K562 (cell line): Measurements from ENCODE around the gene GAB2. TPM values are rescaled to one million over a fixed set of nuclear protein-coding genes. Genes with fewer than 3 reads are reported as not detected.

Source experiments
- BACH1 ChIP-seq: fragments of 200-800 bp; sonication (Bioruptor generic); IDR thresholded peaks from 2 replicates; pipeline ENCODE4 v1.6.1; 2016; ENCODE audit warnings: missing genetic modification characterization, missing compliant biosample characterization
- CTBP1 ChIP-seq: fragments of 450-650 bp; IDR thresholded peaks from 2 replicates; pipeline ENCODE4 v1.6.1; 2016; ENCODE audit warnings: borderline replicate concordance
- FOSL1 ChIP-seq: fragments of 200-800 bp; sonication (Bioruptor generic); conservative IDR thresholded peaks from 2 replicates; pipeline ENCODE4 v1.6.1; 2016; ENCODE audit warnings: missing genetic modification characterization, missing compliant biosample characterization
- FOXM1 ChIP-seq, 2 experiments: fragments of 450-650 bp in 1 of 2; sonication (generic) in 1 of 2; formaldehyde crosslinking in 1 of 2; IDR thresholded peaks; 2 replicates each; pipeline versions ENCODE4 v1.6.1 to v1.9.0; 2017 to 2022; ENCODE audit warnings: low read depth in 2 of 2, mild to moderate bottlenecking in 2 of 2, missing genetic modification reagents in 1 of 2, moderate library complexity in 1 of 2
- HNRNPK ChIP-seq: fragments of 200-400 bp; formaldehyde crosslinking; IDR thresholded peaks from one replicate; pipeline ENCODE4 v1.6.1; 2018; ENCODE audit warnings: mild to moderate bottlenecking, low read depth, low read length; ENCODE audit not compliant: poor library complexity, severe bottlenecking
- IRF2 ChIP-seq: sonication (generic); formaldehyde crosslinking; IDR thresholded peaks from 2 replicates; pipeline ENCODE4 v1.8.1; 2022; ENCODE audit warnings: mild to moderate bottlenecking, missing genetic modification reagents
- KAT7 ChIP-seq: sonication (generic); formaldehyde crosslinking; IDR thresholded peaks from 2 replicates; pipeline ENCODE4 v1.8.0; 2022; ENCODE audit warnings: missing genetic modification reagents, mild to moderate bottlenecking, borderline replicate concordance
- L3MBTL2 ChIP-seq: fragments of 450-650 bp; IDR thresholded peaks from 2 replicates; pipeline ENCODE4 v1.6.1; 2016; ENCODE audit warnings: mild to moderate bottlenecking, moderate library complexity
- NR2C2 ChIP-seq, 2 experiments: fragments of 200-800 bp in 1 of 2; sonication (Bioruptor generic) in 1 of 2; sonication (generic) in 1 of 2; formaldehyde crosslinking in 1 of 2; IDR thresholded peaks; 2 replicates each; pipeline versions ENCODE4 v1.6.1 to v1.8.0; 2016 to 2022; ENCODE audit warnings: mild to moderate bottlenecking in 1 of 2, missing compliant biosample characterization in 1 of 2, missing genetic modification characterization in 1 of 2, missing genetic modification reagents in 1 of 2
- NR2F6 ChIP-seq: fragments of 450-650 bp; formaldehyde crosslinking; IDR thresholded peaks from 2 replicates; pipeline ENCODE4 v1.4.0; 2020; ENCODE audit warnings: mild to moderate bottlenecking
- NRF1 ChIP-seq, 2 experiments: fragments of 450-650 bp; IDR thresholded peaks in 1 of 2; conservative IDR thresholded peaks in 1 of 2; 2 replicates each; pipeline ENCODE4 v1.6.1; 2014; ENCODE audit warnings: mild to moderate bottlenecking in 2 of 2
- RBM17 ChIP-seq: fragments of 200-400 bp; formaldehyde crosslinking; IDR thresholded peaks from 2 replicates; pipeline ENCODE4 v1.6.1; 2017; ENCODE audit warnings: low read depth, mild to moderate bottlenecking, low read length, borderline replicate concordance
- SIRT6 ChIP-seq: IDR thresholded peaks from one replicate; pipeline ENCODE4 v1.6.1; 2012; ENCODE audit warnings: low read depth, mild to moderate bottlenecking, control low read depth, inconsistent platforms, low read length, moderate library complexity
- SMAD2 ChIP-seq: fragments of 150-350 bp; IDR thresholded peaks from 2 replicates; pipeline ENCODE4 v1.6.1; 2014; ENCODE audit warnings: low read depth, mild to moderate bottlenecking, low read length
- TAF15 ChIP-seq: fragments of 200-400 bp; formaldehyde crosslinking; IDR thresholded peaks from 2 replicates; pipeline ENCODE4 v1.6.1; 2017; ENCODE audit warnings: mild to moderate bottlenecking, low read depth, low read length, moderate library complexity
- TBP ChIP-seq: optimal IDR thresholded peaks from 2 replicates; pipeline ENCODE3; 2011; ENCODE audit warnings: low read depth, low read length, improper control_type of control experiment
- THRAP3 ChIP-seq: fragments of 450-650 bp; IDR thresholded peaks from 2 replicates; pipeline ENCODE4 v1.6.1; 2016; ENCODE audit warnings: mild to moderate bottlenecking, inconsistent platforms, borderline replicate concordance
- ZNF253 ChIP-seq: fragments of 250-450 bp; sonication (Bioruptor Pico); conservative IDR thresholded peaks from 2 replicates; pipeline ENCODE4 v1.6.1; 2021; ENCODE audit warnings: mild to moderate bottlenecking
- ZNF444 ChIP-seq: fragments of 250-450 bp; sonication (Bioruptor Pico); IDR thresholded peaks from 2 replicates; pipeline ENCODE4 v1.4.0; 2020; ENCODE audit warnings: mild to moderate bottlenecking, moderate library complexity
- ZNF717 ChIP-seq: fragments of 250-450 bp; sonication (Bioruptor Pico); IDR thresholded peaks from 2 replicates; pipeline ENCODE4 v1.5.0; 2021
- polyA plus RNA-seq, 8 experiments: library from polyadenylated mRNA; depleted of rRNA in 4 of 8; stranded (reverse) in 5 of 8; unstranded in 3 of 8; fragments of >200 nt; fragmentation: Nextera tagmentation in 2 of 8; fragmentation: Illumina TruSeq in 1 of 8; extraction: Ambion mirVana in 2 of 8; extraction: Trizol in 1 of 8; gene quantifications; 2 replicates each; pipeline versions ENCODE4 v1.2.1 to v1.2.3, GENCODE V29; 2011 to 2014; ENCODE audit warnings: inconsistent platforms in 1 of 8, missing spikeins in 1 of 8
- total RNA-seq, 7 experiments: library from RNA; depleted of rRNA in 6 of 7; stranded (reverse); fragments of >200 nt in 6 of 7; fragmentation: Illumina TruSeq in 2 of 7; extraction: Trizol in 2 of 7; gene quantifications; 2 replicates each; pipeline versions ENCODE4 v1.2.1 to v1.2.3, GENCODE V29; 2011 to 2021; ENCODE audit warnings: low replicate concordance in 1 of 7
- TF ChIP-seq, protein P1 (sequence below): fragments of 450-650 bp; formaldehyde crosslinking; IDR thresholded peaks from 2 replicates; pipeline ENCODE4 v1.4.0; 2020; ENCODE audit warnings: mild to moderate bottlenecking, moderate library complexity
- TF ChIP-seq, protein P2 (sequence below): sonication (generic); formaldehyde crosslinking; IDR thresholded peaks from 2 replicates; pipeline ENCODE4 v1.9.0; 2022; ENCODE audit warnings: mild to moderate bottlenecking, missing genetic modification reagents
- TF ChIP-seq, protein P3 (sequence below), 2 experiments: fragments of 450-650 bp in 1 of 2; sonication (generic) in 1 of 2; formaldehyde crosslinking in 1 of 2; IDR thresholded peaks in 1 of 2; conservative IDR thresholded peaks in 1 of 2; 2 replicates each; pipeline versions ENCODE4 v1.6.1 to v1.8.1; 2016 to 2023; ENCODE audit warnings: mild to moderate bottlenecking in 2 of 2, moderate library complexity in 2 of 2, inconsistent platforms in 1 of 2, missing genetic modification reagents in 1 of 2
- TF ChIP-seq, protein P4 (sequence below): fragments of 450-650 bp; conservative IDR thresholded peaks from 2 replicates; pipeline ENCODE4 v1.6.1; 2016; ENCODE audit warnings: missing genetic modification characterization, low read depth, mild to moderate bottlenecking, missing compliant biosample characterization, moderate library complexity

GAB2 gene
- total and polyA plus RNA-seq, 9 of the 15 experiments (the other 6 are each of a cell fraction or from before 2014, with no cell fraction given), result 2.3 to 35.2 (median 16.1) TPM

DNA sequence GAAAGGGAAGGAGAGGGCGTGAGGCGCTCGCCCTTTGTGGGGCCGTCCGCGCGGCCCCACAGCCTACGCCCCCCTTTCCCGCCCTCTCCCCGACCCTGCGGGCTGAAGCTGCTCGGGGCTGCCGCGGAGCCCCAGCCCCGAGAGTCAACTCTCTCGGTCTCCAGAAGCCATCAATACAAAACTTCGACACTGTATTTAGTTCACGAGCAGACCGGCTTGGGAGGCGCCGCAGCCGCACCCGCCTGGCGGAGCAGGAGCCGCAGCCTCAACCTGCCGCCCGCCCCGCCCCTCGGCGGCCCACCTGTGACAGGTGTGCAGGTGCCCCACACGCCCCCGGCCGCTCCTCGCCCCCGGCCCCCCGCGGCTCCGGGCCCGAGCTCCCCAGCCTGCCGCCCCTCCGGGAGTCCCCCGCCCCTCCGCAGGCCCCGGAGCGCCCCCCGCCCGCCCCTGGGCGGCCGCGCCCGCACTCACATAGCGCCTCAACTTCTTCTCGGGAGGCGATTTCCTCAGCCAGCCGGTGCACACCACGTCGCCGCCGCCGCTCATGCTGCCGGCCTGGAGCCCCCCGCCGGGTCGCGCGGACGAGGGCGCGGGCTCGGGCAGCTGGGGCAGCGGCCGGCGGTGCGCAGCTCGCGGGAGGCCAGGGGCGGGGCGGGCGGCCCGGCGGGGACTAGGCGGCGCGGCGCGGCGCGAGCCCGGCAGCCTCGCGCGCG is at the start of gene GAB2 (continued):
- TF ChIP-seq, protein P1, sequence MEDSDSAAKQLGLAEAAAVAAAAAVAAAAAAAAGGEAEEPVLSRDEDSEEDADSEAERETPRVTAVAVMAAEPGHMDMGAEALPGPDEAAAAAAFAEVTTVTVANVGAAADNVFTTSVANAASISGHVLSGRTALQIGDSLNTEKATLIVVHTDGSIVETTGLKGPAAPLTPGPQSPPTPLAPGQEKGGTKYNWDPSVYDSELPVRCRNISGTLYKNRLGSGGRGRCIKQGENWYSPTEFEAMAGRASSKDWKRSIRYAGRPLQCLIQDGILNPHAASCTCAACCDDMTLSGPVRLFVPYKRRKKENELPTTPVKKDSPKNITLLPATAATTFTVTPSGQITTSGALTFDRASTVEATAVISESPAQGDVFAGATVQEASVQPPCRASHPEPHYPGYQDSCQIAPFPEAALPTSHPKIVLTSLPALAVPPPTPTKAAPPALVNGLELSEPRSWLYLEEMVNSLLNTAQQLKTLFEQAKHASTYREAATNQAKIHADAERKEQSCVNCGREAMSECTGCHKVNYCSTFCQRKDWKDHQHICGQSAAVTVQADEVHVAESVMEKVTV (CRISPR knock-in tag), result no peak
- TF ChIP-seq TAF15 (no peak), NR2F6 (no peak), BACH1 (tag) (no peak), FOXM1 (IDR thresholded peaks at IDR 0.05; ENCODE audit: low read depth) (no peak), FOXM1 (CRISPR knock-in tag; IDR thresholded peaks at IDR 0.05; ENCODE audit: low read depth) (no peak), SMAD2 (no peak), TBP (no peak), HNRNPK (no peak), ZNF444 (CRISPR knock-in tag) (no peak), RBM17 (no peak), NR2C2 (CRISPR knock-in tag; IDR thresholded peaks at IDR 0.05) (no peak), NR2C2 (tag; IDR thresholded peaks at IDR 0.05) (no peak), FOSL1 (tag) (peak; percentile 79), SIRT6 (no peak), THRAP3 (no peak), KAT7 (0 out of 2 replicates have a peak, but pooled peaks have one; percentile 86), ZNF717 (CRISPR knock-in tag) (no peak), ZNF253 (CRISPR knock-in tag) (no peak), L3MBTL2 (peak; percentile 63; the same call in 1 of the 2 replicates), NRF1 (conservative IDR thresholded peaks at IDR 0.05 in 1 of 2, IDR thresholded peaks at IDR 0.05 in 1 of 2) (no peak), CTBP1 (0 out of 2 replicates have a peak, but pooled peaks have one; percentile 7), IRF2 (CRISPR knock-in tag) (no peak)
- TF ChIP-seq, protein P2, sequence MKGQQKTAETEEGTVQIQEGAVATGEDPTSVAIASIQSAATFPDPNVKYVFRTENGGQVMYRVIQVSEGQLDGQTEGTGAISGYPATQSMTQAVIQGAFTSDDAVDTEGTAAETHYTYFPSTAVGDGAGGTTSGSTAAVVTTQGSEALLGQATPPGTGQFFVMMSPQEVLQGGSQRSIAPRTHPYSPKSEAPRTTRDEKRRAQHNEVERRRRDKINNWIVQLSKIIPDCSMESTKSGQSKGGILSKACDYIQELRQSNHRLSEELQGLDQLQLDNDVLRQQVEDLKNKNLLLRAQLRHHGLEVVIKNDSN (CRISPR knock-in tag), result no peak
- TF ChIP-seq, protein P3, sequence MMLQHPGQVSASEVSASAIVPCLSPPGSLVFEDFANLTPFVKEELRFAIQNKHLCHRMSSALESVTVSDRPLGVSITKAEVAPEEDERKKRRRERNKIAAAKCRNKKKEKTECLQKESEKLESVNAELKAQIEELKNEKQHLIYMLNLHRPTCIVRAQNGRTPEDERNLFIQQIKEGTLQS (IDR thresholded peaks at IDR 0.05), result no peak
- TF ChIP-seq, protein P3 (CRISPR knock-in tag; conservative IDR thresholded peaks at IDR 0.05), result no peak
- TF ChIP-seq, protein P4, sequence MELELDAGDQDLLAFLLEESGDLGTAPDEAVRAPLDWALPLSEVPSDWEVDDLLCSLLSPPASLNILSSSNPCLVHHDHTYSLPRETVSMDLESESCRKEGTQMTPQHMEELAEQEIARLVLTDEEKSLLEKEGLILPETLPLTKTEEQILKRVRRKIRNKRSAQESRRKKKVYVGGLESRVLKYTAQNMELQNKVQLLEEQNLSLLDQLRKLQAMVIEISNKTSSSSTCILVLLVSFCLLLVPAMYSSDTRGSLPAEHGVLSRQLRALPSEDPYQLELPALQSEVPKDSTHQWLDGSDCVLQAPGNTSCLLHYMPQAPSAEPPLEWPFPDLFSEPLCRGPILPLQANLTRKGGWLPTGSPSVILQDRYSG (tag), result no peak
